HepG2 (cell line): Measurements from ENCODE around the gene ZDHHC7. TPM values are rescaled to one million over a fixed set of nuclear protein-coding genes. Genes with fewer than 3 reads are reported as not detected.

Experiments
- DMAP1 ChIP-seq: IDR thresholded peaks from 2 replicates; pipeline ENCODE4 v1.6.1; 2016
- KDM4B ChIP-seq: sonication (generic); formaldehyde crosslinking; IDR thresholded peaks from 2 replicates; pipeline ENCODE4 v1.4.0; 2020; ENCODE audit warnings: missing genetic modification reagents
- MAZ ChIP-seq, 2 experiments: sonication (generic) in 1 of 2; formaldehyde crosslinking in 1 of 2; IDR thresholded peaks; 2 replicates each; pipeline versions ENCODE4 v1.5.0 to v1.6.1; 2012 to 2020; ENCODE audit warnings: low read depth in 2 of 2, mild to moderate bottlenecking in 2 of 2, borderline replicate concordance in 1 of 2, improper control_type of control experiment in 1 of 2, low read length in 1 of 2, missing genetic modification reagents in 1 of 2, moderate library complexity in 1 of 2
- ZBTB21 ChIP-seq: sonication (generic); formaldehyde crosslinking; IDR thresholded peaks from 2 replicates; pipeline ENCODE4 v1.4.0; 2020; ENCODE audit warnings: missing genetic modification reagents
- ZC3H13 ChIP-seq: sonication (generic); formaldehyde crosslinking; IDR thresholded peaks from 2 replicates; pipeline ENCODE4 v1.8.1; 2023; ENCODE audit warnings: mild to moderate bottlenecking, missing genetic modification reagents, moderate library complexity
- ZMYM2 ChIP-seq: sonication (generic); formaldehyde crosslinking; IDR thresholded peaks from 2 replicates; pipeline ENCODE4 v1.8.0; 2022; ENCODE audit warnings: mild to moderate bottlenecking, missing genetic modification reagents
- ZNF10 ChIP-seq: sonication (generic); formaldehyde crosslinking; IDR thresholded peaks from 2 replicates; pipeline ENCODE4 v1.4.0; 2020; ENCODE audit warnings: mild to moderate bottlenecking, low read depth, missing genetic modification reagents, borderline replicate concordance
- ZNF121 ChIP-seq: sonication (generic); formaldehyde crosslinking; IDR thresholded peaks from 2 replicates; pipeline ENCODE4 v1.5.0; 2020; ENCODE audit warnings: mild to moderate bottlenecking, missing genetic modification reagents
- ZNF451 ChIP-seq: sonication (generic); formaldehyde crosslinking; IDR thresholded peaks from 2 replicates; pipeline ENCODE4 v1.5.0; 2020; ENCODE audit warnings: mild to moderate bottlenecking, missing genetic modification reagents
- polyA plus RNA-seq, 8 experiments: library from polyadenylated mRNA; depleted of rRNA in 3 of 8; stranded (reverse) in 7 of 8; unstranded in 1 of 8; fragments of >200 nt; fragmentation: Illumina TruSeq in 4 of 8; extraction: Trizol in 4 of 8; gene quantifications; 2 replicates each; pipeline versions ENCODE4 v1.2.1 to v1.2.3, GENCODE V29; 2011 to 2016; ENCODE audit warnings: low read depth in 4 of 8, missing spikeins in 1 of 8, mixed read lengths in 1 of 8; ENCODE audit not compliant: insufficient read depth in 1 of 8
- total RNA-seq, 5 experiments: library from RNA; depleted of rRNA; stranded (reverse); fragments of >200 nt; fragmentation: Illumina TruSeq; extraction: Trizol; gene quantifications; 2 replicates each; pipeline ENCODE4 v1.2.3, GENCODE V29; 2016; ENCODE audit warnings: low read depth in 1 of 5
- TF ChIP-seq, protein P1 (sequence below): sonication (generic); formaldehyde crosslinking; IDR thresholded peaks from 2 replicates; pipeline ENCODE4 v1.4.0; 2020; ENCODE audit warnings: missing genetic modification reagents
- TF ChIP-seq, protein P2 (sequence below): sonication (generic); formaldehyde crosslinking; IDR thresholded peaks from 2 replicates; pipeline ENCODE4 v1.8.0; 2022; ENCODE audit warnings: mild to moderate bottlenecking, missing genetic modification reagents, borderline replicate concordance
- TF ChIP-seq, protein P3 (sequence below): sonication (generic); formaldehyde crosslinking; IDR thresholded peaks from 2 replicates; pipeline ENCODE4 v1.4.0; 2020; ENCODE audit warnings: missing genetic modification reagents
- TF ChIP-seq, protein P4 (sequence below): sonication (generic); formaldehyde crosslinking; IDR thresholded peaks from 2 replicates; pipeline ENCODE4 v1.4.0; 2020; ENCODE audit warnings: missing genetic modification reagents

ZDHHC7 gene
- total and polyA plus RNA-seq, 2 of the 13 experiments (the other 11 are each of a cell fraction or from before 2014, with no cell fraction given), result 46.8 to 67.6 TPM

DNA sequence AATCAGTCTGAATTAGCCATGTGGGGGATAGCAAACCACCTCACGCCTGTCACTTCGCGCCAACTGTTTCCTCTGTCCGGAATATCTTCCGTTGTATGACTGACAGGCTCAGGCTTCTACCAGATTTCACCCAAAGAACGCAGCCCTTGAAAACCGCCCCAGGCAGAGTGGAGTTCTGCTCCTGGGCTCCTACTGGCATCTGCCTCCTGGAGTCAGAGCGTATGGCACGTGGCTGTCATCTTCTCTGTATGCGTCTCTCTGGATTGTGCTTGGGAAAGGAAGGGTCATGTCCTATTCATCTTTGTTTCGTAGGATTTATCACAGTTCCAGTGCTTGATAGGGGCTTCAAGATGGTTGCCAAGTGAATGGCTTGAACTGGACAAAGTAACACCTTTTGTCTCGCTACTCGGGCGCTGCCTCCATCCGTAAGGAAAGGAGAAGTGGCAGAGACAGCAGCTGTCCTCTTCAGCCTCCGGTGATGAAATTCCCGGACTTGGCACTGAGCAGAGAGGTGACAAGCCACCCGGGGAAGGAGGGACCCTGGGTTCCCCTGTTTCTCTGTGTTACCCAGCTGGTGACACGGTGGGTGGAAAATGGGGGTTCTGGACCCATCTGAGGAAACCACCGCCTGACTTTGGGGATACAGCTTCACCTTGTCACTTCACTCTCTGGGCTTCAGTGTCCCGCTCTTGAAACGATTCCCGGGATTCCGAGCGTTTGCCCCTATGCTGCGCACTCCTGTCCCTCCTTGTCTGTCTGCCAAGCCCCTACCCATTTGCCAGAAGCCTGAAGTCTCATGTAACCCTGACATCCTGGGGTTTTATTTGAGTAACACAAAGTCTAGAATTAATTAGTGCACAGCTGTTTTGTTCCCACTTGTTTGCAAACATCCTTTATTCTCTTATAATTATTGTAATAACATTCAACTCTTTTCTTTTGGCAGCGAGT lies 30.2 kb upstream of the ZDHHC7 start (continued):
- TF ChIP-seq, protein P1, sequence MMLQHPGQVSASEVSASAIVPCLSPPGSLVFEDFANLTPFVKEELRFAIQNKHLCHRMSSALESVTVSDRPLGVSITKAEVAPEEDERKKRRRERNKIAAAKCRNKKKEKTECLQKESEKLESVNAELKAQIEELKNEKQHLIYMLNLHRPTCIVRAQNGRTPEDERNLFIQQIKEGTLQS, result no peak
- TF ChIP-seq MAZ (IDR thresholded peaks at IDR 0.05; ENCODE audit: borderline replicate concordance, low read depth, low read length), result no peak
- TF ChIP-seq MAZ (CRISPR knock-in tag; IDR thresholded peaks at IDR 0.05; ENCODE audit: low read depth), result no peak
- TF ChIP-seq ZC3H13 (CRISPR knock-in tag), result no peak
- TF ChIP-seq, protein P2, sequence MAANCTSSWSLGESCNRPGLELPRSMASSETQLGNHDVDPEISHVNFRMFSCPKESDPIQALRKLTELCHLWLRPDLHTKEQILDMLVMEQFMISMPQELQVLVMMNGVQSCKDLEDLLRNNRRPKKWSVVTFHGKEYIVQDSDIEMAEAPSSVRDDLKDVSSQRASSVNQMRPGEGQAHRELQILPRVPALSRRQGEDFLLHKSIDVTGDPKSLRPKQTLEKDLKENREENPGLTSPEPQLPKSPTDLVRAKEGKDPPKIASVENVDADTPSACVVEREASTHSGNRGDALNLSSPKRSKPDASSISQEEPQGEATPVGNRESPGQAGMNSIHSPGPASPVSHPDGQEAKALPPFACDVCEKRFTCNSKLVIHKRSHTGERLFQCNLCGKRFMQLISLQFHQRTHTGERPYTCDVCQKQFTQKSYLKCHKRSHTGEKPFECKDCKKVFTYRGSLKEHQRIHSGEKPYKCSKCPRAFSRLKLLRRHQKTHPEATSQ (CRISPR knock-in tag), result no peak
- no peak for TF ChIP-seq ZNF121 (CRISPR knock-in tag)
- no peak for TF ChIP-seq ZNF10 (CRISPR knock-in tag)
- no peak for TF ChIP-seq ZNF451
- TF ChIP-seq, protein P3, sequence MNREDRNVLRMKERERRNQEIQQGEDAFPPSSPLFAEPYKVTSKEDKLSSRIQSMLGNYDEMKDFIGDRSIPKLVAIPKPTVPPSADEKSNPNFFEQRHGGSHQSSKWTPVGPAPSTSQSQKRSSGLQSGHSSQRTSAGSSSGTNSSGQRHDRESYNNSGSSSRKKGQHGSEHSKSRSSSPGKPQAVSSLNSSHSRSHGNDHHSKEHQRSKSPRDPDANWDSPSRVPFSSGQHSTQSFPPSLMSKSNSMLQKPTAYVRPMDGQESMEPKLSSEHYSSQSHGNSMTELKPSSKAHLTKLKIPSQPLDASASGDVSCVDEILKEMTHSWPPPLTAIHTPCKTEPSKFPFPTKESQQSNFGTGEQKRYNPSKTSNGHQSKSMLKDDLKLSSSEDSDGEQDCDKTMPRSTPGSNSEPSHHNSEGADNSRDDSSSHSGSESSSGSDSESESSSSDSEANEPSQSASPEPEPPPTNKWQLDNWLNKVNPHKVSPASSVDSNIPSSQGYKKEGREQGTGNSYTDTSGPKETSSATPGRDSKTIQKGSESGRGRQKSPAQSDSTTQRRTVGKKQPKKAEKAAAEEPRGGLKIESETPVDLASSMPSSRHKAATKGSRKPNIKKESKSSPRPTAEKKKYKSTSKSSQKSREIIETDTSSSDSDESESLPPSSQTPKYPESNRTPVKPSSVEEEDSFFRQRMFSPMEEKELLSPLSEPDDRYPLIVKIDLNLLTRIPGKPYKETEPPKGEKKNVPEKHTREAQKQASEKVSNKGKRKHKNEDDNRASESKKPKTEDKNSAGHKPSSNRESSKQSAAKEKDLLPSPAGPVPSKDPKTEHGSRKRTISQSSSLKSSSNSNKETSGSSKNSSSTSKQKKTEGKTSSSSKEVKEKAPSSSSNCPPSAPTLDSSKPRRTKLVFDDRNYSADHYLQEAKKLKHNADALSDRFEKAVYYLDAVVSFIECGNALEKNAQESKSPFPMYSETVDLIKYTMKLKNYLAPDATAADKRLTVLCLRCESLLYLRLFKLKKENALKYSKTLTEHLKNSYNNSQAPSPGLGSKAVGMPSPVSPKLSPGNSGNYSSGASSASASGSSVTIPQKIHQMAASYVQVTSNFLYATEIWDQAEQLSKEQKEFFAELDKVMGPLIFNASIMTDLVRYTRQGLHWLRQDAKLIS, result no peak
- TF ChIP-seq ZBTB21 (CRISPR knock-in tag), result no peak
- no peak for TF ChIP-seq DMAP1 (CRISPR knock-in tag)
- no peak for TF ChIP-seq KDM4B (CRISPR knock-in tag)
- TF ChIP-seq ZMYM2 (CRISPR knock-in tag), result no peak
- TF ChIP-seq, protein P4, sequence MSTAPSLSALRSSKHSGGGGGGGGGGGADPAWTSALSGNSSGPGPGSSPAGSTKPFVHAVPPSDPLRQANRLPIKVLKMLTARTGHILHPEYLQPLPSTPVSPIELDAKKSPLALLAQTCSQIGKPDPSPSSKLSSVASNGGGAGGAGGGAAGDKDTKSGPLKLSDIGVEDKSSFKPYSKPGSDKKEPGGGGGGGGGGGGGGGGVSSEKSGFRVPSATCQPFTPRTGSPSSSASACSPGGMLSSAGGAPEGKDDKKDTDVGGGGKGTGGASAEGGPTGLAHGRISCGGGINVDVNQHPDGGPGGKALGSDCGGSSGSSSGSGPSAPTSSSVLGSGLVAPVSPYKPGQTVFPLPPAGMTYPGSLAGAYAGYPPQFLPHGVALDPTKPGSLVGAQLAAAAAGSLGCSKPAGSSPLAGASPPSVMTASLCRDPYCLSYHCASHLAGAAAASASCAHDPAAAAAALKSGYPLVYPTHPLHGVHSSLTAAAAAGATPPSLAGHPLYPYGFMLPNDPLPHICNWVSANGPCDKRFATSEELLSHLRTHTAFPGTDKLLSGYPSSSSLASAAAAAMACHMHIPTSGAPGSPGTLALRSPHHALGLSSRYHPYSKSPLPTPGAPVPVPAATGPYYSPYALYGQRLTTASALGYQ (CRISPR knock-in tag), result no peak
